GM12878 (cell line): ENCODE measurements around the gene PHACTR3. TPM values are rescaled to one million over a fixed set of nuclear protein-coding genes. Genes with fewer than 3 reads are reported as not detected.

Experiments
- ATAC-seq: fragments of 200-7000 bp; cut with Tn5 transposase; 3 replicates; pipeline ENCODE4 v1.9.1; 2020; ENCODE audit warnings: mild to moderate bottlenecking, moderate library complexity
- BruUV-seq: library from RNA; stranded (reverse); fragments of 400-500 nt; replicated peaks from 2 replicates; lab custom pipeline; 2021; lab: Mats Ljungman, UMichigan
- CTCF ChIA-PET: fragments of 300-600 bp; sonication (Branson Sonifier 250); formaldehyde crosslinking; extraction: SDS; loops from one replicate; lab custom pipeline; 2021; ENCODE audit warnings: inconsistent platforms; lab: Yijun Ruan, JAX
- POLR2A ChIA-PET: fragments of 350-600 bp; formaldehyde crosslinking; extraction: SDS; loops from one replicate; lab custom pipeline; 2021; ENCODE audit warnings: inconsistent platforms; lab: Charles Lee
- RAD21 ChIA-PET: fragments of 300-600 bp; sonication (Branson Sonifier 250); formaldehyde crosslinking; loops from one replicate; lab custom pipeline; 2023; ENCODE audit warnings: antibody characterized with exemption; ENCODE audit not compliant: unreplicated experiment; lab: Charles Lee
- SMC1A ChIA-PET: fragments of 300-600 bp; sonication (Branson Sonifier 250); formaldehyde crosslinking; loops from one replicate; lab custom pipeline; 2023; ENCODE audit not compliant: unreplicated experiment, uncharacterized antibody; lab: Charles Lee
- DNase-seq: peaks from one replicate; pipeline ENCODE4 v3.0.0-alpha.2; 2011; ENCODE audit warnings: low read depth, low spot score
- FAIRE-seq: peaks from 3 replicates; lab custom pipeline; 2011; peaks lifted over from hg19 to GRCh38; lab: Jason Lieb, UNC
- H2AFZ ChIP-seq: 2 replicates; pipeline ENCODE4 v1.6.0; 2011; ENCODE audit warnings: low read depth, low read length, control low read depth; ENCODE audit not compliant: control insufficient read depth
- H3K27ac ChIP-seq: 2 replicates; pipeline ENCODE4 v1.5.1; 2011; ENCODE audit warnings: control low read depth; ENCODE audit not compliant: control insufficient read depth, insufficient read depth
- H3K27me3 ChIP-seq, 2 experiments: replicated peaks in 1 of 2; 2 replicates each; pipeline versions ENCODE4 v1.6.0 to v1.6.1; 2011; ENCODE audit warnings: low read length in 1 of 2; ENCODE audit not compliant: control insufficient read depth in 2 of 2, insufficient read depth in 2 of 2
- H3K36me3 ChIP-seq, 2 experiments: 2 replicates each; pipeline ENCODE4 v1.5.1; 2011; ENCODE audit warnings: low read length in 1 of 2; ENCODE audit not compliant: control insufficient read depth in 2 of 2, insufficient read depth in 2 of 2
- H3K4me1 ChIP-seq: 2 replicates; pipeline ENCODE4 v1.6.1; 2011; ENCODE audit warnings: mild to moderate bottlenecking, low read length, moderate library complexity, mixed read lengths; ENCODE audit not compliant: control insufficient read depth, insufficient read depth
- H3K4me2 ChIP-seq: 2 replicates; pipeline ENCODE4 v1.6.0; 2011; ENCODE audit warnings: control low read depth; ENCODE audit not compliant: control insufficient read depth, insufficient read depth
- H3K4me3 ChIP-seq: fragments of 200-600 bp; sonication (generic); 2 replicates; pipeline ENCODE4 v1.5.1; 2016
- H3K79me2 ChIP-seq: 2 replicates; pipeline ENCODE4 v1.6.0; 2011; ENCODE audit warnings: low read length; ENCODE audit not compliant: control insufficient read depth, insufficient read depth
- H3K9ac ChIP-seq: 2 replicates; pipeline ENCODE4 v1.8.0; 2011; ENCODE audit warnings: low read length, control low read depth, mixed read lengths; ENCODE audit not compliant: control insufficient read depth, insufficient read depth
- H3K9me3 ChIP-seq: replicated peaks from 3 replicates; pipeline ENCODE4 v1.5.1; 2011; ENCODE audit warnings: mild to moderate bottlenecking, low read length; ENCODE audit not compliant: control insufficient read depth, insufficient read depth
- H4K20me1 ChIP-seq: 2 replicates; pipeline ENCODE4 v1.6.0; 2011; ENCODE audit not compliant: control insufficient read depth, insufficient read depth
- CHD4 ChIP-seq: fragments of 200-600 bp; sonication (generic); IDR thresholded peaks from 2 replicates; pipeline ENCODE4 v1.6.1; 2016; ENCODE audit warnings: mild to moderate bottlenecking
- CREM ChIP-seq: IDR thresholded peaks from 2 replicates; pipeline ENCODE4 v1.6.1; 2014; ENCODE audit warnings: antibody characterized with exemption, low read depth
- STAT1 ChIP-seq: fragments of 450-650 bp; conservative IDR thresholded peaks from 2 replicates; pipeline ENCODE4 v1.6.1; 2014; ENCODE audit warnings: antibody characterized with exemption, mild to moderate bottlenecking
- TCF7 ChIP-seq: IDR thresholded peaks from 2 replicates; pipeline ENCODE4 v1.6.1; 2014; ENCODE audit warnings: antibody characterized with exemption, borderline replicate concordance
- ZNF384 ChIP-seq: IDR thresholded peaks from 2 replicates; pipeline ENCODE4 v1.6.1; 2012; ENCODE audit warnings: low read depth, mild to moderate bottlenecking, low read length, improper control_type of control experiment, borderline replicate concordance
- WGBS: methylation state at CpG from one replicate; pipeline ENCODE4 v1.1.6; 2016; ENCODE audit warnings: low lambda C conversion rate; ENCODE audit not compliant: insufficient replicate concordance, insufficient coverage; ENCODE audit errors: missing lambda C conversion rate; 5-methylcytosine and 5-hydroxymethylcytosine counted together
- in situ Hi-C: fragments of 300-500 bp; cut with MboI; formaldehyde crosslinking; loops from 9 replicates; pipeline ENCODE4 v1.14.3; 2018; ENCODE audit warnings: mixed read lengths
- intact Hi-C: fragments of 100-400 bp; cut with micrococcal nuclease; formaldehyde crosslinking; loops from one replicate; pipeline ENCODE4 v1.14.2; 2022; ENCODE audit not compliant: unreplicated experiment
- polyA plus RNA-seq, 11 experiments: library from polyadenylated mRNA; depleted of rRNA in 4 of 11; unstranded in 6 of 11; stranded (reverse) in 5 of 11; fragments of >200 nt; fragmentation: Nextera tagmentation in 4 of 11; fragmentation: Illumina TruSeq in 1 of 11; extraction: Ambion mirVana in 4 of 11; extraction: Trizol in 1 of 11; gene quantifications; 1 replicate in 1 of 11; 2 replicates in 10 of 11; pipeline versions ENCODE4 v1.2.1 to v1.2.3, GENCODE V29; 2011 to 2016; ENCODE audit warnings: inconsistent platforms in 2 of 11, missing spikeins in 2 of 11, low read depth in 1 of 11
- total RNA-seq, 4 experiments: library from RNA; depleted of rRNA in 3 of 4; stranded (reverse); fragments of >200 nt in 3 of 4; fragmentation: Illumina TruSeq in 1 of 4; extraction: Trizol in 1 of 4; gene quantifications; 2 replicates each; pipeline versions ENCODE4 v1.2.1 to v1.2.3, GENCODE V29; 2013 to 2021
- TF ChIP-seq, protein P1 (sequence below): fragments of 450-650 bp; formaldehyde crosslinking; IDR thresholded peaks from 2 replicates; pipeline ENCODE4 v1.5.0; 2022; ENCODE audit warnings: mild to moderate bottlenecking, missing genetic modification characterization

Gene PHACTR3
- total and polyA plus RNA-seq, 10 of the 15 experiments (the other 5 are each of a cell fraction or from before 2014, with no cell fraction given): 0.17 to 2.7 (median 0.27) TPM; not detected in 1

DNA sequence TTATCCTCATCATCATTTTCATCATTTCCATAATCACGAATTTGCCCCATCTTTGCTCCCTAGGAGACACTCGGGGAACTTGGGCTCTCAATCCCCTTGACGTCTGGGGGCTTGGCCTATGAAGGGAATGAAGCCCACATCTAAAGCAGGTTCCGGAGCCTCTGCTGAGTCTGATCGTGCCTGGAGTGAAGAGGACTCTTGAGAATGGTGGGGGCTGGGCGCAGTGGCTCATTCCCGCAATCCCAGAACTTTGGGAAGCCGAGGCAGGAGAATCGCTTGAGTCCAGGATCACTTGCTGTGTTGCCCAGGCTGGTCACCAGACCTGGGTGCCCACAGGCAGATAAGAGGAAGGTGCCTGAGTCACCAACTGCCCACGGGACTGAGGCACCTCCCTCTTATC lies 214.6 kb downstream of the PHACTR3 start (continued):
- TF ChIP-seq, protein P1, sequence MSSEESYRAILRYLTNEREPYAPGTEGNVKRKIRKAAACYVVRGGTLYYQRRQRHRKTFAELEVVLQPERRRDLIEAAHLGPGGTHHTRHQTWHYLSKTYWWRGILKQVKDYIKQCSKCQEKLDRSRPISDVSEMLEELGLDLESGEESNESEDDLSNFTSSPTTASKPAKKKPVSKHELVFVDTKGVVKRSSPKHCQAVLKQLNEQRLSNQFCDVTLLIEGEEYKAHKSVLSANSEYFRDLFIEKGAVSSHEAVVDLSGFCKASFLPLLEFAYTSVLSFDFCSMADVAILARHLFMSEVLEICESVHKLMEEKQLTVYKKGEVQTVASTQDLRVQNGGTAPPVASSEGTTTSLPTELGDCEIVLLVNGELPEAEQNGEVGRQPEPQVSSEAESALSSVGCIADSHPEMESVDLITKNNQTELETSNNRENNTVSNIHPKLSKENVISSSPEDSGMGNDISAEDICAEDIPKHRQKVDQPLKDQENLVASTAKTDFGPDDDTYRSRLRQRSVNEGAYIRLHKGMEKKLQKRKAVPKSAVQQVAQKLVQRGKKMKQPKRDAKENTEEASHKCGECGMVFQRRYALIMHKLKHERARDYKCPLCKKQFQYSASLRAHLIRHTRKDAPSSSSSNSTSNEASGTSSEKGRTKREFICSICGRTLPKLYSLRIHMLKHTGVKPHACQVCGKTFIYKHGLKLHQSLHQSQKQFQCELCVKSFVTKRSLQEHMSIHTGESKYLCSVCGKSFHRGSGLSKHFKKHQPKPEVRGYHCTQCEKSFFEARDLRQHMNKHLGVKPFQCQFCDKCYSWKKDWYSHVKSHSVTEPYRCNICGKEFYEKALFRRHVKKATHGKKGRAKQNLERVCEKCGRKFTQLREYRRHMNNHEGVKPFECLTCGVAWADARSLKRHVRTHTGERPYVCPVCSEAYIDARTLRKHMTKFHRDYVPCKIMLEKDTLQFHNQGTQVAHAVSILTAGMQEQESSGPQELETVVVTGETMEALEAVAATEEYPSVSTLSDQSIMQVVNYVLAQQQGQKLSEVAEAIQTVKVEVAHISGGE (CRISPR knock-in tag): no peak
- TF ChIP-seq STAT1: no peak
- TF ChIP-seq ZNF384: no peak
- no peak for TF ChIP-seq TCF7
- TF ChIP-seq CREM: no peak
- TF ChIP-seq, all 136 proteins: peak for 0

DNA sequence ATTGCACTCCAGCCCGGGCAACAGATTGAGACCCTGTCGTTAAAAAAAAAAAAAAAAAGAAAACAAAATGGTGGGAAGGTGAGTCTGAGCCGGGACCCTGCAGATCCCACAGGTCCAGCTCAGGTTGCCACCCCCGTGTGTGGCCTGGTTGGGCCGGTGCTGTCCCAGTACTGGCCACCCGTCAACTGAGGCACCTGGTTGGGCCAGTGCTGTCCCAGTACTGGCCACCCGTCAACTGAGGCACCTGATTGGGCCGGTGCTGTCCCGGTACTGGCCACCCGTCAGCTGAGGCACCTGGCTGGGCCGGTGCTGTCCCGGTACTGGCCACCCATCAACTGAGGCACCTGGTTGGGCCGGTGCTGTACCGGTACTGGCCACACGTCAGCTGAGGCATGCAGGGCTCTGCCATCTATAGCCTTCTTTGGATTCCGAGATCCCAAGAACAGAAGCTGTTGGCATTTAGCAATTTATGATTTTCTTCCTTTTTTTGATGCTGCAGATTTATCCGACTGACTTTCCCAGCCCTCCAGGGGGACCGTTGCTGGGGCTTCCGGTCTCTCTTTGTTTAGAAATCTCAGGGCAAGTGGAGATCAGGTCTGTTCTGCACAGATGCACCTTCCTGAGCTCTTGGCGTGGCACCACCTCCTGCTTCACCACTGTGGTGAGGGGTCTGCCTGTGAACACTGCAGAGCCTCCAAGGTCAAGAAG lies 215.3 kb downstream of the PHACTR3 start:
- ATAC-seq (no peak), FAIRE-seq (no peak), DNase-seq (no peak)
- Histone ChIP-seq H3K27me3 (no peaks in the 10 kb centered on the region), H3K9me3 (no peaks in the 10 kb centered on the region), H3K9ac (no peak overlapping the region), H3K4me1 (no peaks in the 10 kb centered on the region), H3K79me2 (no peaks in the 10 kb centered on the region), H3K27ac (no peak overlapping the region), H4K20me1 (no peaks in the 10 kb centered on the region), H3K4me2 (no peak overlapping the region), H3K4me3 (no peak overlapping the region), H2AFZ (no peak overlapping the region), H3K36me3 (no peaks in the 10 kb centered on the region)
- 56% methylated on average over 19 of the region's 20 CpGs for WGBS
- TF ChIP-seq CHD4: no peak
- BruUV-seq: no TSS peak
- in situ Hi-C loops: loop anchor here (25.0 kb wide), 1 partner anchor 1257 kb away; no protein-coding TSS in a partner anchor
- SMC1A ChIA-PET: interaction anchor here (1.1 to 1.5 kb wide), 2 partner anchors 30 to 33 kb away, joined by 3 read pairs; no protein-coding TSS in a partner anchor
- intact Hi-C loops: no loop called here
- CTCF ChIA-PET: interaction anchor here (0.7 to 2.0 kb wide), 2 partner anchors 29 to 297 kb away, joined by 3 to 8 read pairs; no protein-coding TSS in a partner anchor
- RAD21 ChIA-PET: interaction anchor here (1.0 kb wide), 1 partner anchor 29 kb away, joined by 4 read pairs; no protein-coding TSS in a partner anchor
- POLR2A ChIA-PET: no interaction called here
